ENCODE measurements around the gene GLCE. TPM values are rescaled to one million over a fixed set of nuclear protein-coding genes. Genes with fewer than 3 reads are reported as not detected.

The GLCE gene
- total and polyA plus RNA-seq, 9 of the 15 experiments (the other 6 are each of a cell fraction or from before 2014, with no cell fraction given) = 4.6 to 12.3 (median 10.6) TPM

- no peak overlapping the region for H3K9ac ChIP-seq (ENCODE audit: insufficient read depth in 1 of 2, low read depth in 2 of 2, low read length in 2 of 2)
- no TSS peak for BruUV-seq (replicated peaks)
- 2% methylated on average over 3 of the region's 3 CpGs for WGBS (ENCODE audit: insufficient coverage, low coverage, missing lambda C conversion rate)
- no peak overlapping the region for H3K27ac ChIP-seq (ENCODE audit: extremely low read depth, low read depth, low read length)
- CTCF ChIA-PET (ENCODE audit: low intra/inter-chr PET ratio) = no interaction called here
- H3K4me3 ChIP-seq = no peak overlapping the region
- in situ Hi-C loops (cut with MboI) (no loop called here), intact Hi-C loops (cut with micrococcal nuclease) (no loop called here)
- no peak for ATAC-seq
- POLR2A ChIA-PET = interaction anchor here (0.6 to 1.1 kb wide), 2 partner anchors 10 to 14 kb away, joined by 3 read pairs; partner anchors contain the start of gene GLCE
- DNase-seq (ENCODE audit: extremely low read depth in 1 of 4, low spot score in 3 of 4) = no peak
- no peak for TF ChIP-seq MIER1 (IDR thresholded peaks at IDR 0.05; ENCODE audit: low read depth)
- no peak for TF ChIP-seq TRIM28 (IDR thresholded peaks at IDR 0.05)
- TF ChIP-seq ZNF175 (CRISPR knock-in tag; IDR thresholded peaks at IDR 0.05; ENCODE audit: low read depth) = no peak
- no peak for TF ChIP-seq EZH2 (IDR thresholded peaks at IDR 0.05; ENCODE audit: borderline replicate concordance, low read depth, low read length)
- TF ChIP-seq ZNF639 (CRISPR knock-in tag; conservative IDR thresholded peaks at IDR 0.05 in 1 of 2, IDR thresholded peaks at IDR 0.05 in 1 of 2) = no peak
- TF ChIP-seq TEAD1 (CRISPR knock-in tag; IDR thresholded peaks at IDR 0.05) = no peak
- TF ChIP-seq HDAC2 (IDR thresholded peaks at IDR 0.05) = no peak
- no peak for TF ChIP-seq SP2 (IDR thresholded peaks at IDR 0.05; ENCODE audit: extremely low read depth, low read depth, low read length, poor library complexity, severe bottlenecking)
- TF ChIP-seq ZKSCAN8 (CRISPR knock-in tag; IDR thresholded peaks at IDR 0.05) = no peak
- TF ChIP-seq FOXA3 (CRISPR knock-in tag; conservative IDR thresholded peaks at IDR 0.05 in 1 of 2, IDR thresholded peaks at IDR 0.05 in 1 of 2) = no peak
- TF ChIP-seq ZNF232 (CRISPR knock-in tag; IDR thresholded peaks at IDR 0.05) = no peak
- no peak for TF ChIP-seq FIP1L1 (IDR thresholded peaks at IDR 0.05; ENCODE audit: low read depth, low read length, poor library complexity, severe bottlenecking)
- no peak for TF ChIP-seq CSDE1 (IDR thresholded peaks at IDR 0.05)
- TF ChIP-seq ETS1 (conservative IDR thresholded peaks at IDR 0.05; ENCODE audit: control insufficient read depth, low read depth, low read length) = no peak
- H3K27me3 ChIP-seq (ENCODE audit: control insufficient read depth in 2 of 2, insufficient read depth in 2 of 2, low read length in 2 of 2) = peaks cover 4 to 13% of the 10 kb centered on the region in 2 experiments; a peak in 3 of 5 replicates
- no peaks in the 10 kb centered on the region for H3K9me1 ChIP-seq (ENCODE audit: control insufficient read depth, insufficient read depth, low read length)
- H3K36me3 ChIP-seq (ENCODE audit: control insufficient read depth, insufficient read depth, low read length) = no peaks in the 10 kb centered on the region
- no peaks in the 10 kb centered on the region for H3K9me3 ChIP-seq (replicated peaks; ENCODE audit: control insufficient read depth, insufficient read depth, low read depth, low read length)
- no peak overlapping the region for H3K4me2 ChIP-seq (ENCODE audit: insufficient read depth, low read length)
- FAIRE-seq = no peak
- no peaks in the 10 kb centered on the region for H3K4me1 ChIP-seq (replicated peaks in 1 of 2; ENCODE audit: control insufficient read depth in 2 of 2, insufficient read depth in 2 of 2, low read length in 2 of 2)
- no peaks in the 10 kb centered on the region for H3K79me2 ChIP-seq (ENCODE audit: control insufficient read depth, insufficient read depth, low read length)
- H2AFZ ChIP-seq (ENCODE audit: low read depth, low read length) = no peak overlapping the region
- H4K20me1 ChIP-seq (replicated peaks; ENCODE audit: control insufficient read depth, insufficient read depth, low read length) = no peaks in the 10 kb centered on the region
Observed at GRCh38 chr15:69150336-69150735, 10.1 kb upstream of the GLCE start.
